H1 (cell line): ENCODE results near the gene PRELID1. TPM values are rescaled to one million over a fixed set of nuclear protein-coding genes. Genes with fewer than 3 reads are reported as not detected.

Experiments used
- CTCF ChIA-PET: fragments of 300-600 bp; sonication (Branson Sonifier 250); formaldehyde crosslinking; loops from one replicate; lab custom pipeline; 2021; ENCODE audit not compliant: partially characterized antibody; lab: Charles Lee
- POLR2A ChIA-PET: fragments of 300-600 bp; sonication (Branson Sonifier 250); formaldehyde crosslinking; loops from one replicate; lab custom pipeline; 2021; ENCODE audit warnings: inconsistent platforms; ENCODE audit not compliant: partially characterized antibody; lab: Charles Lee
- DNase-seq, 2 experiments: peaks; one replicate each; pipeline versions ENCODE4 v3.0.0 to v3.0.0-alpha.2; 2010 to 2022; ENCODE audit warnings: low spot score in 2 of 2, low read depth in 1 of 2, mixed read lengths in 1 of 2
- FAIRE-seq: peaks from 2 replicates; lab custom pipeline; 2011; peaks lifted over from hg19 to GRCh38; lab: Jason Lieb, UNC
- H2AFZ ChIP-seq: 2 replicates; pipeline ENCODE4 v1.8.1; 2012; ENCODE audit warnings: low read length, inconsistent platforms
- H2AK5ac ChIP-seq: 2 replicates; pipeline ENCODE4 v1.6.1; 2013; ENCODE audit warnings: low read depth, low read length
- H2BK120ac ChIP-seq: replicated peaks from 2 replicates; pipeline ENCODE3; 2013; ENCODE audit warnings: low read depth, low read length, inconsistent platforms
- H2BK12ac ChIP-seq: 2 replicates; pipeline ENCODE4 v1.6.1; 2013; ENCODE audit warnings: low read depth, low read length
- H2BK15ac ChIP-seq: 2 replicates; pipeline ENCODE4 v1.6.1; 2013; ENCODE audit warnings: low read length
- H2BK20ac ChIP-seq: 2 replicates; pipeline ENCODE4 v1.6.1; 2013; ENCODE audit warnings: low read length
- H2BK5ac ChIP-seq: 2 replicates; pipeline ENCODE4 v1.6.1; 2013; ENCODE audit warnings: low read depth, low read length
- H3K14ac ChIP-seq: 2 replicates; pipeline ENCODE4 v1.6.1; 2013; ENCODE audit warnings: inconsistent platforms; ENCODE audit not compliant: insufficient read length
- H3K18ac ChIP-seq: 2 replicates; pipeline ENCODE4 v1.6.1; 2013; ENCODE audit warnings: low read length; ENCODE audit errors: extremely low read depth
- H3K23ac ChIP-seq: 2 replicates; pipeline ENCODE4 v1.6.1; 2013; ENCODE audit warnings: inconsistent platforms; ENCODE audit not compliant: insufficient read length
- H3K23me2 ChIP-seq: 2 replicates; pipeline ENCODE4 v1.6.1; 2013; ENCODE audit warnings: low read depth, low read length
- H3K27ac ChIP-seq: 2 replicates; pipeline ENCODE4 v1.6.1; 2011; ENCODE audit warnings: low read depth, low read length, inconsistent platforms
- H3K27me3 ChIP-seq, 4 experiments: replicated peaks in 1 of 4; 1 replicate in 1 of 4; 2 replicates in 3 of 4; pipeline versions ENCODE4 v1.6.1 to v1.8.1; 2011 to 2013; ENCODE audit warnings: low read length in 3 of 4, mild to moderate bottlenecking in 3 of 4, inconsistent platforms in 2 of 4, mixed read lengths in 2 of 4, moderate library complexity in 1 of 4; ENCODE audit not compliant: control insufficient read depth in 3 of 4, insufficient read depth in 3 of 4; ENCODE audit errors: extremely low read depth in 1 of 4
- H3K36me3 ChIP-seq, 4 experiments: 2 replicates each; pipeline versions ENCODE4 v1.6.1 to v1.8.1; 2011 to 2013; ENCODE audit warnings: mild to moderate bottlenecking in 4 of 4, low read length in 3 of 4, moderate library complexity in 2 of 4, control low read depth in 1 of 4, inconsistent platforms in 1 of 4; ENCODE audit not compliant: insufficient read depth in 4 of 4, control insufficient read depth in 2 of 4
- H3K4ac ChIP-seq: replicated peaks from 2 replicates; pipeline ENCODE3; 2013; ENCODE audit warnings: low read length, low read depth, mixed read lengths, inconsistent platforms; ENCODE audit not compliant: insufficient read length
- H3K4me1 ChIP-seq, 4 experiments: replicated peaks in 1 of 4; 1 replicate in 1 of 4; 2 replicates in 3 of 4; pipeline versions ENCODE4 v1.6.1 to v1.8.1; 2011 to 2013; ENCODE audit warnings: low read length in 3 of 4, inconsistent platforms in 2 of 4, mixed read lengths in 1 of 4; ENCODE audit not compliant: insufficient read depth in 4 of 4, control insufficient read depth in 3 of 4
- H3K4me2 ChIP-seq, 2 experiments: 2 replicates each; pipeline versions ENCODE4 v1.6.1 to v1.8.1; 2011 to 2013; ENCODE audit warnings: low read depth in 2 of 2, low read length in 2 of 2, control low read depth in 1 of 2, inconsistent platforms in 1 of 2, mild to moderate bottlenecking in 1 of 2; ENCODE audit not compliant: insufficient read depth in 1 of 2
- H3K4me3 ChIP-seq, 4 experiments: fragments of 200-600, 300-600 bp in 1 of 4; sonication (generic), shearing (Covaris generic), sonication (Bioruptor Twin) in 1 of 4; 2 replicates each; pipeline versions ENCODE4 v1.5.1 to v1.8.1; 2011 to 2016; ENCODE audit warnings: low read length in 4 of 4, low read depth in 3 of 4, control low read depth in 2 of 4, inconsistent platforms in 2 of 4, mild to moderate bottlenecking in 2 of 4, mixed read lengths in 1 of 4, moderate library complexity in 1 of 4; ENCODE audit not compliant: insufficient read depth in 2 of 4; ENCODE audit errors: extremely low read depth in 1 of 4
- H3K56ac ChIP-seq: replicated peaks from 2 replicates; pipeline ENCODE3; 2013; ENCODE audit warnings: low read depth, mild to moderate bottlenecking, mixed read lengths, low read length, inconsistent platforms; ENCODE audit not compliant: insufficient read length
- H3K79me1 ChIP-seq: 2 replicates; pipeline ENCODE4 v1.6.1; 2013; ENCODE audit warnings: low read depth, low read length, control low read depth
- H3K79me2 ChIP-seq, 2 experiments: 2 replicates each; pipeline versions ENCODE4 v1.6.1 to v1.8.1; 2012 to 2013; ENCODE audit warnings: low read length in 2 of 2, mild to moderate bottlenecking in 2 of 2, inconsistent platforms in 1 of 2; ENCODE audit not compliant: insufficient read depth in 2 of 2, control insufficient read depth in 1 of 2
- H3K9ac ChIP-seq, 4 experiments: replicated peaks in 1 of 4; 1 replicate in 1 of 4; 2 replicates in 3 of 4; pipeline versions ENCODE4 v1.6.1 to v1.8.1; 2011 to 2013; ENCODE audit warnings: low read depth in 3 of 4, low read length in 3 of 4, control low read depth in 2 of 4, mild to moderate bottlenecking in 2 of 4, moderate library complexity in 2 of 4, inconsistent platforms in 1 of 4; ENCODE audit errors: extremely low read depth in 1 of 4
- H3K9me3 ChIP-seq, 2 experiments: 2 replicates each; pipeline versions ENCODE4 v1.6.1 to v1.8.1; 2012 to 2013; ENCODE audit warnings: mild to moderate bottlenecking in 2 of 2, moderate library complexity in 2 of 2, control low read depth in 1 of 2, inconsistent platforms in 1 of 2, low read depth in 1 of 2, low read length in 1 of 2, mixed read lengths in 1 of 2; ENCODE audit not compliant: insufficient read depth in 2 of 2
- H4K20me1 ChIP-seq, 2 experiments: replicated peaks in 1 of 2; 2 replicates each; pipeline versions ENCODE3 to v1.8.1; 2011 to 2013; ENCODE audit warnings: inconsistent platforms in 2 of 2, low read length in 2 of 2, mild to moderate bottlenecking in 1 of 2; ENCODE audit not compliant: insufficient read depth in 2 of 2, control insufficient read depth in 1 of 2
- H4K5ac ChIP-seq: 2 replicates; pipeline ENCODE4 v1.6.1; 2013; ENCODE audit warnings: low read length, low read depth, mixed read lengths, inconsistent platforms; ENCODE audit not compliant: insufficient read length
- H4K8ac ChIP-seq: 2 replicates; pipeline ENCODE4 v1.8.0; 2013; ENCODE audit warnings: mild to moderate bottlenecking, moderate library complexity, low read length, inconsistent platforms; ENCODE audit not compliant: insufficient read depth; ENCODE audit errors: extremely low read depth
- H4K91ac ChIP-seq: replicated peaks from 2 replicates; pipeline ENCODE3; 2013; ENCODE audit warnings: low read length, mixed read lengths, inconsistent platforms; ENCODE audit not compliant: insufficient read length
- CBX8 ChIP-seq: fragments of 300-800, 300-1000 bp; sonication (generic); IDR thresholded peaks from 2 replicates; pipeline ENCODE4 v1.7.1; 2016; ENCODE audit warnings: low read depth, low read length, borderline replicate concordance
- GTF2F1 ChIP-seq: IDR thresholded peaks from 2 replicates; pipeline ENCODE4 v1.6.1; 2012; ENCODE audit warnings: low read depth, low read length, improper control_type of control experiment, borderline replicate concordance
- NANOG ChIP-seq: IDR thresholded peaks from 2 replicates; pipeline ENCODE4 v1.6.1; 2011; ENCODE audit warnings: low read length, low read depth, mild to moderate bottlenecking, inconsistent platforms; ENCODE audit not compliant: insufficient read depth, poor library complexity, severe bottlenecking
- SP4 ChIP-seq: IDR thresholded peaks from 2 replicates; pipeline ENCODE4 v1.6.1; 2012; ENCODE audit warnings: low read length, inconsistent platforms
- TBP ChIP-seq: IDR thresholded peaks from 2 replicates; pipeline ENCODE4 v1.6.1; 2011; ENCODE audit warnings: low read depth, low read length, improper control_type of control experiment
- USF2 ChIP-seq: IDR thresholded peaks from 2 replicates; pipeline ENCODE4 v1.6.1; 2011; ENCODE audit warnings: low read length, improper control_type of control experiment
- WGBS, 2 experiments: shearing (Covaris generic) in 1 of 2; methylation state at CpG; one replicate each; pipeline versions ENCODE4 v1.1.6 to v1.1.7; 2013 to 2015; ENCODE audit warnings: low lambda C conversion rate in 2 of 2, mixed read lengths in 2 of 2, inconsistent platforms in 1 of 2, low coverage in 1 of 2, missing lambda C conversion rate in 1 of 2; ENCODE audit not compliant: insufficient replicate concordance in 2 of 2, insufficient coverage in 1 of 2, insufficient read length in 1 of 2; ENCODE audit errors: extremely low coverage in 1 of 2, missing lambda C conversion rate in 1 of 2; 5-methylcytosine and 5-hydroxymethylcytosine counted together
- polyA plus RNA-seq, 7 experiments: library from polyadenylated mRNA; depleted of rRNA in 3 of 7; stranded (reverse) in 5 of 7; unstranded in 2 of 7; fragments of >200 nt in 5 of 7; fragments of 200-250 nt in 2 of 7; gene quantifications; 1 replicate in 5 of 7; 2 replicates in 1 of 7; 4 replicates in 1 of 7; pipeline versions ENCODE4 v1.2.1 to v1.2.3, GENCODE V29; 2011 to 2013; ENCODE audit warnings: missing spikeins in 2 of 7, mixed read lengths in 2 of 7
- total RNA-seq: library from RNA; stranded (reverse); fragmentation: NEBNext Ultra II Directional; extraction: Animal tissue kit (Norgen Biotek cat#: 25700); gene quantifications from 2 replicates; pipeline ENCODE4 v1.2.1, GENCODE V29; 2021

Gene PRELID1
- total and polyA plus RNA-seq, 2 of the 8 experiments (the other 6 are each of a cell fraction or from before 2014, with no cell fraction given) = 272 to 428 TPM

GRCh38 chr5:177261510-177261909 is 42.1 kb upstream of the PRELID1 start:
- Histone ChIP-seq H3K4me3 (no peak overlapping the region), H2AK5ac (no peak overlapping the region), H4K91ac (no peak overlapping the region), H3K4me1 (no peaks in the 10 kb centered on the region), H4K5ac (no peak overlapping the region), H3K23ac (no peak overlapping the region), H2AFZ (no peak overlapping the region), H3K9ac (no peak overlapping the region), H3K4ac (no peak overlapping the region), H3K9me3 (no peaks in the 10 kb centered on the region), H3K79me1 (0 out of 2 replicates have a peak, but pooled peaks cover 2% of the 10 kb centered on the region), H3K27me3 (no peaks in the 10 kb centered on the region), H3K14ac (no peak overlapping the region), H3K27ac (no peak overlapping the region), H3K36me3 (peaks cover 11 to 82% (median 52%) of the 10 kb centered on the region in 4 experiments), H3K4me2 (no peak overlapping the region), H4K8ac (no peak overlapping the region), H4K20me1 (no peaks in the 10 kb centered on the region), H2BK5ac (no peak overlapping the region), H3K18ac (no peak overlapping the region), H3K79me2 (no peaks in the 10 kb centered on the region; a peak in 1 of 4 replicates), H3K23me2 (no peaks in the 10 kb centered on the region), H3K56ac (no peak overlapping the region), H2BK15ac (no peak overlapping the region), H2BK12ac (no peak overlapping the region), H2BK120ac (no peak overlapping the region), H2BK20ac (no peak overlapping the region)
- CTCF ChIA-PET = no interaction called here
- WGBS, 2 experiments = 92% methylated on average over 1 of the region's 1 CpG; no CpG with 5 or more reads in 1 of the 2 experiments
- no peak for TF ChIP-seq SP4
- no peak for TF ChIP-seq TBP
- TF ChIP-seq GTF2F1 = no peak
- TF ChIP-seq CBX8 = no peak
- TF ChIP-seq USF2 = no peak
- no peak for TF ChIP-seq NANOG
- FAIRE-seq = no peak
- no peak for DNase-seq
- POLR2A ChIA-PET = no interaction called here
